Type B pancreatic cell (in vitro differentiated cells): ENCODE data around the gene R3HCC1L. TPM values are rescaled to one million over a fixed set of nuclear protein-coding genes. Genes with fewer than 3 reads are reported as not detected.
A peak's percentile ranks its signal among the peaks of the same experiment; 100 is the strongest.

Experiments
- DNase-seq: peaks from one replicate; pipeline ENCODE4 v3.0.0; 2021; ENCODE audit warnings: mixed read lengths; ENCODE audit not compliant: unreplicated experiment; ENCODE audit errors: extremely low spot score
- H3K27ac Mint-ChIP-seq: 2 replicates; pipeline ENCODE4 v1.8.0; 2021; ENCODE audit warnings: mild to moderate bottlenecking, mixed read lengths
- H3K27me3 Mint-ChIP-seq: 2 replicates; pipeline ENCODE4 v1.8.0; 2021; ENCODE audit warnings: mixed read lengths
- H3K36me3 Mint-ChIP-seq: 2 replicates; pipeline ENCODE4 v1.8.0; 2021; ENCODE audit warnings: mixed read lengths
- H3K4me1 Mint-ChIP-seq: one replicate; pipeline ENCODE4 v1.8.0; 2021; ENCODE audit warnings: mixed read lengths; ENCODE audit not compliant: unreplicated experiment
- H3K4me3 Mint-ChIP-seq: 2 replicates; pipeline ENCODE4 v1.8.0; 2021; ENCODE audit warnings: mild to moderate bottlenecking, mixed read lengths
- H3K9me3 Mint-ChIP-seq: 2 replicates; pipeline ENCODE4 v1.8.0; 2021; ENCODE audit warnings: mixed read lengths
- CTCF ChIP-seq: fragments of 200-600 bp; sonication (generic); conservative IDR thresholded peaks from 2 replicates; pipeline ENCODE4 v1.5.0; 2021; ENCODE audit warnings: antibody characterized with exemption, mild to moderate bottlenecking
- total RNA-seq: library from RNA; stranded (reverse); gene quantifications from 2 replicates; pipeline ENCODE4 v1.2.1, GENCODE V29; 2021; ENCODE audit warnings: low replicate concordance

Gene R3HCC1L
- total RNA-seq, 1 donor from 2014 or later, result 15.4 TPM

GRCh38 chr10:98244141-98244540, 109.7 kb downstream of the R3HCC1L start:
- no peak for TF ChIP-seq CTCF
- H3K9me3 Mint-ChIP-seq, result no peaks in the 10 kb centered on the region
- H3K4me3 Mint-ChIP-seq, result no peak overlapping the region
- no peaks in the 10 kb centered on the region for H3K27me3 Mint-ChIP-seq
- H3K36me3 Mint-ChIP-seq, result peaks cover 6% of the 10 kb centered on the region
- H3K27ac Mint-ChIP-seq, result no peak overlapping the region
- no peak for DNase-seq
- H3K4me1 Mint-ChIP-seq, result peaks cover 17% of the 10 kb centered on the region

GRCh38 chr10:98244586-98244985, 110.1 kb downstream of the R3HCC1L start:
- no peak overlapping the region for H3K4me3 Mint-ChIP-seq
- peaks cover 10% of the 10 kb centered on the region for H3K36me3 Mint-ChIP-seq
- peaks cover 20% of the 10 kb centered on the region for H3K4me1 Mint-ChIP-seq
- no peaks in the 10 kb centered on the region for H3K9me3 Mint-ChIP-seq
- H3K27ac Mint-ChIP-seq, result no peak overlapping the region
- TF ChIP-seq CTCF, result no peak
- no peaks in the 10 kb centered on the region for H3K27me3 Mint-ChIP-seq
- DNase-seq, result no peak

- no peak for TF ChIP-seq CTCF
- Mint-ChIP-seq H3K36me3 (peaks cover 20% of the 10 kb centered on the region), H3K9me3 (no peaks in the 10 kb centered on the region), H3K27me3 (no peaks in the 10 kb centered on the region), H3K4me3 (no peak overlapping the region), H3K27ac (peak overlapping the region; percentile 46), H3K4me1 (peaks cover 37% of the 10 kb centered on the region)
- DNase-seq, result peak; percentile 65
Observed at GRCh38 chr10:98246911-98247805, 112.7 kb downstream of the R3HCC1L start.

- no peak for DNase-seq
- no peak for TF ChIP-seq CTCF
- H3K27ac Mint-ChIP-seq, result no peak overlapping the region
- H3K36me3 Mint-ChIP-seq, result peaks cover 20% of the 10 kb centered on the region
- no peaks in the 10 kb centered on the region for H3K9me3 Mint-ChIP-seq
- no peak overlapping the region for H3K4me3 Mint-ChIP-seq
- peaks cover 33% of the 10 kb centered on the region for H3K4me1 Mint-ChIP-seq
- no peaks in the 10 kb centered on the region for H3K27me3 Mint-ChIP-seq
Observed at GRCh38 chr10:98248018-98248417, 113.6 kb downstream of the R3HCC1L start.

- TF ChIP-seq CTCF, result no peak
- peaks cover 18% of the 10 kb centered on the region for H3K36me3 Mint-ChIP-seq
- no peaks in the 10 kb centered on the region for H3K27me3 Mint-ChIP-seq
- peaks cover 34% of the 10 kb centered on the region for H3K4me1 Mint-ChIP-seq
- H3K9me3 Mint-ChIP-seq, result no peaks in the 10 kb centered on the region
- no peak for DNase-seq
- no peak overlapping the region for H3K27ac Mint-ChIP-seq
- H3K4me3 Mint-ChIP-seq, result no peak overlapping the region
Observed at GRCh38 chr10:98249134-98249533, 114.7 kb downstream of the R3HCC1L start.
